Prostate gland (tissue), 2 donors: ENCODE measurements around the gene GLIS1.

Source experiments
- POLR2A ChIP-seq: fragments of 450-650 bp; IDR thresholded peaks from one replicate; pipeline ENCODE4 v1.6.1; 2016; ENCODE audit warnings: antibody characterized with exemption, mild to moderate bottlenecking
- POLR2AphosphoS5 ChIP-seq: sonication (generic); formaldehyde crosslinking; IDR thresholded peaks from one replicate; pipeline ENCODE4 v1.6.1; 2017; ENCODE audit warnings: antibody characterized with exemption
- TF ChIP-seq, protein P1 (sequence below), 4 experiments: fragments of 200-600 bp in 2 of 4; fragments of 450-650 bp in 2 of 4; sonication (generic) in 2 of 4; IDR thresholded peaks; 1 replicate in 3 of 4; 2 replicates in 1 of 4; pipeline ENCODE4 v1.5.1; 2016 to 2019; ENCODE audit warnings: antibody characterized with exemption in 4 of 4, mild to moderate bottlenecking in 2 of 4, moderate library complexity in 2 of 4

DNA sequence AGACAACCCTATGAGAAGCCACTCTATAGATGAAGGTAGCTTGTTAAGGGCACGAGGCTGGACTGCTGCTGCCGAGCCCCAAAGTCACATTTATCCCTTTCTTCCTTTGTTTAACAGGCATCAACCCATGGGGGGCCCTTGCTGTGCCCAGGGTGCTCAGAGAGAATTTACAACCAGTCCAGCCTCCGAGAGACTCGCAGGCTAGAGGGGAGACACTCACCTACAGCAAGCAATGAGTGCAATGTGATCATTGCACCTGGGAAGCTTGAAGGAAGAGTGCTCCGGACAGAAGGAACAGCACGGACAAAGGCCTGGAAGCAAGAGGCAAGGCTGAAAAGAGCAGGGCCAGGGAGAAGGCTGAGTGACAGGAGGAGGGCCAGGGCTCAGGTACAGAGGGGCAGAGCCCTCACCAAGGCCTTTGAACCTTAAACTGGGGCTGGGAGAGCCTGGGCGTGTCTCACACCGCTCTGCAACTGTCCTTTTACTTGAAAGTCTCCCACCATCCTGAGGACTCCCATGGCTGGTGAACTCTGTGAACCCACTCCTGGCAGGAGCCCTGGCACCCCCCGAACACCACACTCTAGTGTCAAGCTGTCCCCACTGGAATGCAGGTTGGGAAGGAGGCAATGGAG is 252.5 kb downstream of the GLIS1 start:
- TF ChIP-seq, protein P1, sequence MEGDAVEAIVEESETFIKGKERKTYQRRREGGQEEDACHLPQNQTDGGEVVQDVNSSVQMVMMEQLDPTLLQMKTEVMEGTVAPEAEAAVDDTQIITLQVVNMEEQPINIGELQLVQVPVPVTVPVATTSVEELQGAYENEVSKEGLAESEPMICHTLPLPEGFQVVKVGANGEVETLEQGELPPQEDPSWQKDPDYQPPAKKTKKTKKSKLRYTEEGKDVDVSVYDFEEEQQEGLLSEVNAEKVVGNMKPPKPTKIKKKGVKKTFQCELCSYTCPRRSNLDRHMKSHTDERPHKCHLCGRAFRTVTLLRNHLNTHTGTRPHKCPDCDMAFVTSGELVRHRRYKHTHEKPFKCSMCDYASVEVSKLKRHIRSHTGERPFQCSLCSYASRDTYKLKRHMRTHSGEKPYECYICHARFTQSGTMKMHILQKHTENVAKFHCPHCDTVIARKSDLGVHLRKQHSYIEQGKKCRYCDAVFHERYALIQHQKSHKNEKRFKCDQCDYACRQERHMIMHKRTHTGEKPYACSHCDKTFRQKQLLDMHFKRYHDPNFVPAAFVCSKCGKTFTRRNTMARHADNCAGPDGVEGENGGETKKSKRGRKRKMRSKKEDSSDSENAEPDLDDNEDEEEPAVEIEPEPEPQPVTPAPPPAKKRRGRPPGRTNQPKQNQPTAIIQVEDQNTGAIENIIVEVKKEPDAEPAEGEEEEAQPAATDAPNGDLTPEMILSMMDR (IDR thresholded peaks at IDR 0.05), result no peak
- no peak for TF ChIP-seq POLR2A
- TF ChIP-seq POLR2AphosphoS5, result no peak
